NCI-H1436 (cell line): ENCODE data around the gene CELF4.

Experiments used
- DNase-seq: peaks from one replicate; lab custom pipeline; 2025; lab: John Stamatoyannopoulos, UW

The CELF4 gene

GRCh38 chr18:37547196-37547827 lies 18.3 kb downstream of the CELF4 start:
- no peak for DNase-seq

GRCh38 chr18:37546651-37547050 lies 18.9 kb downstream of the CELF4 start:
- DNase-seq: no peak

GRCh38 chr18:37546272-37546537 lies 19.4 kb downstream of the CELF4 start:
- no peak for DNase-seq

- DNase-seq: no peak
These were observed 19.9 kb downstream of the CELF4 start for GRCh38 chr18:37545461-37546271.

GRCh38 chr18:37544713-37545112 lies 20.9 kb downstream of the CELF4 start:
- DNase-seq: no peak

- no peak for DNase-seq
These were observed 21.4 kb downstream of the CELF4 start for GRCh38 chr18:37544217-37544616.

- DNase-seq: no peak
These were observed 22.3 kb downstream of the CELF4 start for GRCh38 chr18:37543321-37543720.

- no peak for DNase-seq
These were observed 24.1 kb downstream of the CELF4 start for GRCh38 chr18:37541517-37541916.

GRCh38 chr18:37540424-37541138 lies 25.0 kb downstream of the CELF4 start:
- no peak for DNase-seq

GRCh38 chr18:37539236-37539635 lies 26.4 kb downstream of the CELF4 start:
- DNase-seq: no peak

- no peak for DNase-seq
These were observed 26.9 kb downstream of the CELF4 start for GRCh38 chr18:37538526-37539205.

GRCh38 chr18:37537868-37538525 lies 27.6 kb downstream of the CELF4 start:
- DNase-seq: peak; percentile 46

- no peak for DNase-seq
These were observed 28.9 kb downstream of the CELF4 start for GRCh38 chr18:37536656-37537055.

- no peak for DNase-seq
These were observed 29.6 kb downstream of the CELF4 start for GRCh38 chr18:37535968-37536367.

- no peak for DNase-seq
These were observed 31.0 kb downstream of the CELF4 start for GRCh38 chr18:37534627-37535026.

GRCh38 chr18:37533647-37534584 lies 31.7 kb downstream of the CELF4 start:
- no peak for DNase-seq

GRCh38 chr18:37532917-37533316 lies 32.7 kb downstream of the CELF4 start:
- DNase-seq: no peak

GRCh38 chr18:37529863-37530262 lies 35.7 kb downstream of the CELF4 start:
- no peak for DNase-seq

- DNase-seq: no peak
These were observed 36.3 kb downstream of the CELF4 start for GRCh38 chr18:37529296-37529695.

GRCh38 chr18:37527395-37527794 lies 38.2 kb downstream of the CELF4 start:
- no peak for DNase-seq

GRCh38 chr18:37525262-37525585 lies 40.4 kb downstream of the CELF4 start:
- no peak for DNase-seq
